NCI-H1436 (cell line): Measurements from ENCODE around the gene FAM13B.
"Not testable (repeated sequence)": the region's sequence is repeated elsewhere in the genome, so short reads cannot be mapped to it uniquely, and the experiment has no call there.

Source experiments
- DNase-seq: peaks from one replicate; lab custom pipeline; 2025; lab: John Stamatoyannopoulos, UW

Gene FAM13B

GRCh38 chr5:138033907-138034306 lies 1.0 kb upstream of the FAM13B start:
- DNase-seq = no peak

DNA sequence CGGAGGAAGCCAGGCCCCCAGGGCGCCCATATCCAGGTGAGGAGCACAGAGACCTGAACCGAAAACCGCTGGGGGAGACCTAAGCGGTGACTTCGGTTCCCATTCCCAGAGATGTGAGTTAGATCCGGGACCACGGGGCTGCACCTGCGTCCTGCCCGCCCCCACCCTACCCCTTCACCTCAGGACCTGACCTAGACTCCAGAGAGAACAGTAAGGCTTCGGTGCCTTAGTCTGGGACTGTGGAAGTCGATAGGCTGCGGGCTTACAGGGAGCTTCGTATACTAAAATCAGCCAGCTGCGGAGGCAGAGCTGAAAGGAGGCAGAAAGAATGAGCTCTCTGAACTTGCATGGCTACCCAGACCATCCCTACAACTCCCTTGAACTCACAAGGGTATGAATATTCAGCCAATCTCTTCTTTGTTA lies 518 bp upstream of the FAM13B start:
- peak; percentile 43 for DNase-seq

- DNase-seq = no peak
These were observed 779 bp downstream of the FAM13B start for GRCh38 chr5:138032028-138032571.

GRCh38 chr5:138029944-138030343 lies 2.9 kb downstream of the FAM13B start:
- DNase-seq = no peak

GRCh38 chr5:138029501-138029900 lies 3.4 kb downstream of the FAM13B start:
- no peak for DNase-seq

DNA sequence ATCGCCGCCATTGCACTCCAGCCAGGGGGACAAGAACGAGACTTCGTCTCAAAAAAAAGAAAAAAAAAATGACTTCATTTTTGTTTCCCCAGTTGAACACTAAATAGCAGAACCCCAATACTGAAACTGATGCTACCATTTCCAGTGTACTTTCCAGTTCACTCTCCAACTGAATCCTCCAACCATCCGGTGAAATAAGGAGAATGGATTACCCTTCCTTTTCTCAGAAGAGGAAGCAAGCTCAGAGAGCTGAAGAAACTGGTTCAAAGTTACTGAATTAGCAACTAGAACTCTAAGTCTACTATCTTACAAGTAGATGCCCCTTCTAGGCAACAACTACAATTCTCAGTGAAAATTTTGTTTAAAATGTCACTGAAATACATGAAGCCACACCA lies 3.9 kb downstream of the FAM13B start:
- DNase-seq = no peak

DNA sequence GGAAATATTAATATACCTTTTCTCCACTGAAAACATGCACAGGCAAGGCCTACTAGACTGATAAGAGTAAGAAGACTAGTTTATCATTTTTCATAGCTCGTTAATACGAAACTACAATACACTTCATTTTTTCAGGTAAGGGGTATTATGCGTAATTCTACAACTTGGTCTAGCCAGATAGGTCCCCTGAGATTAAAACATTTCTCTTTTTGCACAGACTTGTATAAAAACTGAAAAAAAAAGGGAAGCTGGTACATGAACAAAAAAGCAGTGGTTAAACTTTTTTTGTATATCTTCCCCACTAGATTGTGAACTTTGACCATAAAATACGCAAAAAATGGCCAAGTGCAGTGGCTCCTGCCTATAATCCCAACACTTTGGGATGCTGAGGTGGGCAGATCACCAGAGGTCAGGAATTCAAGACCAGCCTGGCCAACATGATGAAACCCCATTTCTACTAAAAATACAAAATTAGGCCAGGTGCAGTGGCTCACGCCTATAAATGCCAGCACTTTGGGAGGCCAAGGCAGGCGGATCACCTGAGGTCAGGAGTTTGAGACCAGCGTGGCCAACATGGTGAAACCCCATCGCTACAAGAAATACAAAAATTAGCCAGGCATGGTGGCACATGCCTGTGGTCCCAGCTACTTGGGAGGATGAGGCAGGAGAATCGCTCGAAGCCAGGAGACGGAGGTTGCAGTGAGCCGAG lies 4.5 kb downstream of the FAM13B start:
- not testable (repeated sequence) for DNase-seq

DNA sequence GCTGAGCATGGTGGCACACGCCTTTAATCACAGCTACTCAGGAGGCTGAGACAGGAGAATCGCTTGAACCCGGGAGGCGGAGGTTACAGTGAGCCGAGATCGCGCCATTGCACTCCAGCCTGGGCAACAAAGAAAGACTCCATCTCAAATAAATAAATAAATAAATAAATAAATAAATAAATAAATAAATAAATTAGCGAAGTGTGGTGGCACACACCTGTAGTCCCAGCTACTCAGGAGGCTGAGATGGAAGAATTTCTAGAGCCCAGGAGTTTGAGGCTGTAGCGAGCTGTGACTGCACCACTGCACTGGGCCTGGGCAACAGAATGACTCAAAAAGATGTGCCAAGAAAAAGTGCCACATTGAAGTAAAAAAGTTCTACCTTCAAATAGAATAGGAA lies 6.1 kb downstream of the FAM13B start:
- not testable (repeated sequence) for DNase-seq

- no peak for DNase-seq
These were observed 7.6 kb downstream of the FAM13B start for GRCh38 chr5:138025285-138025684.

DNA sequence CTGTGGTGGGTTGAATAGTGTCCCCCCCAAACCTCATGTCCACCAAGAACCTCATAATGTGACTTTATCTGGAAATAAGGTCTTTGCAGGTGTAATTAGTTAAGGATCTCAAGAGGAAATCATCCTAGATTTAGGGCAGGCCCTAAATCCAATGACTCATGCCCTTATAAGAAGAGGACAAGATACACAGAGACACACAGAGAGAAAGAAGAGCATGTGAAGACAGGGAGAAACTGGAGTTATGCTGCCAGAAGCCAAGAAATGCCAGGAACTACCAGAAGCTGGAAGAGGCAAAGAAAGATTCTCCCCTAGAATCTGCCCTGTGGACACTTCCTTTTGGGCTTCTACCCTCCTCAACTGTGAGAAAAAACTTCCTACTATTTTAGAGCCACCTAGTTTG lies 8.8 kb downstream of the FAM13B start:
- DNase-seq = no peak

GRCh38 chr5:138022912-138023311 lies 10.0 kb downstream of the FAM13B start:
- no peak for DNase-seq

GRCh38 chr5:138021771-138022170 lies 11.1 kb downstream of the FAM13B start:
- DNase-seq = no peak

DNA sequence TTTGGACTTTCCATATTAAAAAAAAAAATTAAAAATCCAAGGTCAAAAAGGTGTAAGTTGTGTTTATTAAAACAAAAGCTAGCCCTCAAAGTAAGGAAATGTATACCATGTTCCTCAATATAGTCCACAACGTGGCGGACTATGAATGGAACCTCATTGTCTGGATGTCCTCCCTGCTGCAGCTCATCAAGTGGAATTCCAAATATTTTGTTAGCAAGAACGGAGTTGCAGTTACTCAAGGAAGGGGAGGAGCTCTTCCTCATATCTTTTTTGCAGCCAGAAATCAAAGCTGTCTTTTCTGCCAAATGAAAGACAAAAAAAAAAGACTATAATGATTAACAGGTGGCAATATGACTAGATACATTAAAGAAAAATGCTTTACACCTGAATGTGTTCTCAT lies 14.0 kb downstream of the FAM13B start:
- DNase-seq = no peak

DNA sequence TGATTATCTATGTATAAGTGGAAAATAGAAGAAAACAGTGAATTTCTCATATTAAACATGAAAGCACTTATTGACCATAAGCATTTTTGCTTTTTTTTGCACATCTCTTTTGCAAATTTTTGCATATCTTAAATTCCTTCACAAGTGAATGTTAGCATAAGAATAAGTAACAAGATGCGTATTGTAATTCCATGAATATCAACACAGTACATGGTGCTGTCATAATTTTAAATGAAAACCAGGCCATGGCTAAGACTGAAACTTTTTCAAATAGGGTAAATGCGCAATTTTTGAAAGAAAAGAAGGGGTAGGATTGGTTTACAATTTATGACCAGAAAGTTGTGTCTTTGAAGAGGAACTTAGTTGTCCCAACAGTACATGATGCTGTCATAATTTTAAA lies 17.0 kb downstream of the FAM13B start:
- no peak for DNase-seq

DNA sequence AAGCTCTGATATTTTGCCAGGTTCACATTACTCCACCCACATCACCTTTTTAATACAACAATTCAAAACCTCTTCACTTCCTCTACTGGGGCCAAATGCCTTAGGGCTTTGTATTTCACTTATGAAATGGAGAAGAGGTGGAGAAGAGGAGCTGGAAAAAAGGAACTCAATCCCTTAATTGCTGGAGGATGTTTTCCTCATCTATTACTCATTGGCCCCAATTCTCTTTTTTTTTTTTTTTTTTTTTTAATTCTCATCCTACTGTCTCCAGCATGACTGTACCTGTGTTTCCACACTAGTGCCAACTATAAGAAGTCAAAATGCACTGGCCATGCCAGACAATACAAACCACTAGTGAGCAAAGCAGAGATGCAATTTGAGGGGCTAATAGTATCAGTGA lies 20.9 kb downstream of the FAM13B start:
- no peak for DNase-seq

- DNase-seq = no peak
These were observed 32.7 kb downstream of the FAM13B start for GRCh38 chr5:138000102-138000723.

- DNase-seq = no peak
These were observed 35.1 kb downstream of the FAM13B start for GRCh38 chr5:137997726-137998213.

DNA sequence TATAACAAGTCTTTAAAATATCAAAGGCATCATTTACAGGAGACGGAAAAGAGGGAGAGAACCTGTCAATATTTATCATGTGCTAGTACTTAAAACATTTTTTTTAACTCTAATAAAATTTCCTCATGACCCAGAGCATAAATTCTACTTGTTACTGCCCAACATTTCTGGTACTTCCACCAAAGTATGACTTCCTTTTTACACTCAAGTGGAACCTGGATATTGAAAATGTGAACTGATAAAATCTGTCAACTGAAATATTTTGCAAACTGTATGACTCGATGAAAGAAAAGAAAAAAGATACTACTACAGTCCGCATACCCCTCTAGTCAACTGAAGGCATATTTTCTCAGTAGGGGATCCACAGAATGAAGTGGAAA lies 37.1 kb downstream of the FAM13B start:
- no peak for DNase-seq

DNA sequence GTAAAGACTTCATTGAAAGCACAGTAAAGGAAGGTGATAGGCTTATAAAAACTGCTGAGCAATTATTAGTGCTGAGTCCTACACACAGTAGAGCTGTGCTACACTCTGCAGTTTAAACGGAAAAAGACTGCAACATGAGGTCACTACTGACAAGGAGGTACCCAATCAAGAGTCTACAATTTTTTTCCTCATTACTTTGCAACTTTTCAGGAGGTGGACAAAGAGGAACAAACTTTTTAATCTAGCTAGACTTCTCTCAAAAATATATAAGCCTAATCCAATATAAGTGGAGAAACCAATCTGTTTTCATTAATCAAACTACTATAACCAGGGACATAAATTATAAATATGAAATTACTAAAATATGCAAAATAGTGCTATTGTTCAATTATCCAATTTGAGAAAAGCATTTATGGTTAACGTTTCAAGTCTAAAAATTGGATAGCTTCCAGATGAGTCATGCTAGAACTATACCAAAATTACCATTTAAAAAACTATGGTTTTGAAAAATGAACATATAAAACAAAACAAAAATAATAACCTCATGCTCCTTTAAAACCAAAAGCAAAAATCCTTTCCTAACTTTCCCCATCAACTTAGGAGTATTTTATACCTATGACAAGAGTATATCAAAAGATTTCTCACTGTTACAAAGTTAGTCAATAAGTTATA lies 37.7 kb downstream of the FAM13B start:
- DNase-seq = no peak

DNA sequence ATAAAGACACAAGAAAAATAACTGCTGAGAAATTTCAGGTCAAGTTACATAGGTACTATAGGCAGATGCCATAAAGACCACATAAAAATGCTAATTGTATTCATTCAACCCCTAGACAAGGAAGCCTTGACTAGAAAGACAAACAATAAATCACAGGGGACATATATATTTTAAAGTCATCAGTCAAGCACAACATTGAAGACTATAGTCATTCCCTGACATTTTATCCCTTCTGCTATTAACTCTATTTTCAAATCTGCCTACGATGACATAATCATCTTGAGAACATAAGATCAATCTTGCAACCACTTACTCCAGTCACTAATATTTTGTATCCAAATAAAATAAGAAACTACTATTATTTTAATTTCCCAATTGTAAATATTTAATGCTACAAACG lies 38.3 kb downstream of the FAM13B start:
- peak; percentile 4 for DNase-seq

DNA sequence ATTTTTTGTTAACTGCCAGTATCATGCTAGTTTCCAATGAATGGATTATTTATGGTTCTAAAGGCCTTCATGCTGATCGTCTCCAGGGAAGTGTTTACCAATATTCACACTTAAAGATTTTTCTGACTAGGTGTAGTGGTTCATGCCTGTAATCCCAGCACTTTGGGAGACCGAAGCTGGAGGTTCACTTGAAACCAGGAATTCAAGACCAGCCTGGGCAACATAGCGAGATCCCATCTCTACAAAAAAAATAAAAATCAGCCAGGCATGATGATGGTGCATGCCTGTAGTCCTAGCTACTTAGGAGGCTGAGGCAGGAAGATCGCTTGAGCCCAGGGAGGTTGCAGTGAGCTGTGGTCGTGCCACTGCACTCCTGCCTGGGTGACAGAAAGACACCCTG lies 43.5 kb downstream of the FAM13B start:
- no peak for DNase-seq

GRCh38 chr5:137975208-137975607 lies 57.7 kb downstream of the FAM13B start:
- no peak for DNase-seq

DNA sequence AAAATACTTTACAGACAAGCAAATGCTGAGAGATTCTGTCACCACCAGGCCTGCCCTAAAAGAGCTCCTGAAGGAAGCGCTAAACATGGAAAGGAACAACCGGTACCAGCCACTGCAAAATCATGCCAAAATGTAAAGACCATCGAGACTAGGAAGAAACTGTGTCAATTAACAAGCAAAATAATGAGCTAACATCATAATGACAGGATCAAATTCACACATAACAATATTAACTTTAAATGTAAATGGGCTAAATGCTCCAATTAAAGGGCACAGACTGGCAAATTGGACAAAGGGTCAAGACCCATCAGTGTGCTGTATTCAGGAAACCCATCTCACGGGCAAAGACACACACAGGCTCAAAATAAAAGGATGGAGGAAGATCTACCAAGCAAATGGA lies 62.5 kb downstream of the FAM13B start:
- not testable (repeated sequence) for DNase-seq
